ENCODE measurements around the gene NEDD4L. TPM values are rescaled to one million over a fixed set of nuclear protein-coding genes. Genes with fewer than 3 reads are reported as not detected.

Gene NEDD4L
- total and polyA plus RNA-seq, 12 donors: 17.8 to 110 (median 37.6) TPM

GRCh38 chr18:58344080-58344670 lies 300.1 kb downstream of the NEDD4L start:
- H3K4me3 ChIP-seq: no peak overlapping the region
- DNase-seq: no peak
- 90 to 95% (median 93%) methylated on average over 3 of the region's 3 CpGs for WGBS, 4 donors
- H3K36me3 ChIP-seq (replicated peaks in 1 of 2): no peaks in the 10 kb centered on the region
- no peaks in the 10 kb centered on the region for H3K27me3 ChIP-seq
- H3K27ac ChIP-seq: no peak overlapping the region
- intact Hi-C loops (cut with DNase I): no loop called here
- no peaks in the 10 kb centered on the region for H3K4me1 ChIP-seq (replicated peaks in 1 of 2)
- no peak for TF ChIP-seq CTCF (IDR thresholded peaks at IDR 0.05)
- no peak for TF ChIP-seq POLR2A (IDR thresholded peaks at IDR 0.05)
- H3K9me3 ChIP-seq (replicated peaks in 1 of 3): no peaks in the 10 kb centered on the region

- no peaks in the 10 kb centered on the region for H3K4me1 ChIP-seq (replicated peaks in 1 of 2)
- H3K36me3 ChIP-seq (replicated peaks in 1 of 2): no peaks in the 10 kb centered on the region
- H3K9me3 ChIP-seq (replicated peaks in 1 of 3): no peaks in the 10 kb centered on the region
- no peak overlapping the region for H3K4me3 ChIP-seq
- 85 to 88% (median 88%) methylated on average over 8 of the region's 8 CpGs for WGBS, 4 donors
- H3K27me3 ChIP-seq: no peaks in the 10 kb centered on the region
- no peak for DNase-seq
- intact Hi-C loops (cut with DNase I): no loop called here
- no peak overlapping the region for H3K27ac ChIP-seq
- TF ChIP-seq CTCF (IDR thresholded peaks at IDR 0.05) (no peak), POLR2A (IDR thresholded peaks at IDR 0.05) (no peak)
These were observed 300.9 kb downstream of the NEDD4L start for GRCh38 chr18:58344861-58345463.

- no peak overlapping the region for H3K4me3 ChIP-seq
- TF ChIP-seq CTCF (IDR thresholded peaks at IDR 0.05) (no peak), POLR2A (IDR thresholded peaks at IDR 0.05) (no peak)
- no peak overlapping the region for H3K27ac ChIP-seq
- no peaks in the 10 kb centered on the region for H3K27me3 ChIP-seq
- 93 to 96% (median 95%) methylated on average over 6 of the region's 6 CpGs for WGBS, 4 donors
- H3K9me3 ChIP-seq (replicated peaks in 1 of 3): no peaks in the 10 kb centered on the region
- H3K4me1 ChIP-seq (replicated peaks in 1 of 2): no peaks in the 10 kb centered on the region
- H3K36me3 ChIP-seq (replicated peaks in 1 of 2): no peaks in the 10 kb centered on the region
- DNase-seq: no peak
- intact Hi-C loops (cut with DNase I): no loop called here
These were observed 301.8 kb downstream of the NEDD4L start for GRCh38 chr18:58345875-58346274.

GRCh38 chr18:58347135-58347534 lies 303.1 kb downstream of the NEDD4L start:
- H3K4me3 ChIP-seq: no peak overlapping the region
- no peak overlapping the region for H3K27ac ChIP-seq
- no peaks in the 10 kb centered on the region for H3K27me3 ChIP-seq
- DNase-seq: no peak
- H3K36me3 ChIP-seq (replicated peaks in 1 of 2): no peaks in the 10 kb centered on the region
- intact Hi-C loops (cut with DNase I): no loop called here
- WGBS, 4 donors: 59 to 75% (median 67%) methylated on average over 6 to 7 of the region's 7 CpGs
- TF ChIP-seq POLR2A (IDR thresholded peaks at IDR 0.05): no peak
- no peak for TF ChIP-seq CTCF (IDR thresholded peaks at IDR 0.05)
- H3K4me1 ChIP-seq (replicated peaks in 1 of 2): no peaks in the 10 kb centered on the region
- no peaks in the 10 kb centered on the region for H3K9me3 ChIP-seq (replicated peaks in 1 of 3)

All from adrenal gland (tissue), 12 donors.